Right lobe of liver (tissue), 6 donors: ENCODE measurements around the gene DUSP16. TPM values are rescaled to one million over a fixed set of nuclear protein-coding genes. Genes with fewer than 3 reads are reported as not detected.
"Not testable (repeated sequence)": the region's sequence is repeated elsewhere in the genome, so short reads cannot be mapped to it uniquely, and the experiment has no call there.

Experiments used
- ATAC-seq, 4 donors: fragments of 200-7000 bp; cut with Tn5 transposase; one replicate each; pipeline ENCODE4 v1.9.1; 2020; ENCODE audit warnings: mild to moderate bottlenecking in 4 of 4, moderate library complexity in 4 of 4
- DNase-seq, 3 donors: peaks; one replicate each; pipeline ENCODE4 v3.0.0-alpha.2; 2020
- H3K27ac ChIP-seq, 3 donors: fragments of 200-600 bp; one replicate each; pipeline ENCODE4 v1.8.0; 2022
- H3K27me3 ChIP-seq, 2 donors: fragments of 200-600 bp; one replicate each; pipeline ENCODE4 v1.8.0; 2022
- H3K36me3 ChIP-seq, 4 donors: fragments of 200-600 bp; sonication (generic) in 1 of 4; one replicate each; pipeline versions ENCODE4 v1.5.1 to v1.8.0; 2017 to 2022; ENCODE audit warnings: control low read depth in 1 of 4
- H3K4me1 ChIP-seq, 4 donors: fragments of 200-600 bp; sonication (generic) in 1 of 4; one replicate each; pipeline versions ENCODE4 v1.5.1 to v1.8.0; 2017 to 2022; ENCODE audit warnings: control low read depth in 1 of 4
- H3K4me3 ChIP-seq, 3 donors: fragments of 200-600 bp; one replicate each; pipeline ENCODE4 v1.8.0; 2022
- H3K9me3 ChIP-seq, 4 donors: fragments of 200-600 bp; sonication (generic) in 1 of 4; one replicate each; pipeline versions ENCODE4 v1.5.1 to v1.8.0; 2017 to 2022; ENCODE audit warnings: control low read depth in 1 of 4
- POLR2A ChIP-seq: fragments of 450-650 bp; IDR thresholded peaks from one replicate; pipeline ENCODE4 v1.6.1; 2017; ENCODE audit warnings: antibody characterized with exemption, mild to moderate bottlenecking
- WGBS: methylation state at CpG from one replicate; pipeline ENCODE4 v1.1.6; 2018; ENCODE audit warnings: low coverage, low lambda C conversion rate; ENCODE audit not compliant: insufficient coverage; ENCODE audit errors: missing lambda C conversion rate; 5-methylcytosine and 5-hydroxymethylcytosine counted together
- intact Hi-C, 2 donors: fragments of 100-400 bp; cut with DNase I; formaldehyde crosslinking; loops; one replicate each; pipeline versions ENCODE4 v1.11.2 to v1.14.1; 2022
- total RNA-seq, 6 experiments: library from RNA; depleted of rRNA in 2 of 6; stranded (reverse); fragments of >200 nt in 2 of 6; fragmentation: NEBNext Ultra II Directional in 3 of 6; extraction: Animal tissue kit (Norgen Biotek cat#: 25700) in 3 of 6; gene quantifications; one replicate each; pipeline versions ENCODE4 v1.1.0 to v1.2.4, GENCODE V29; 2016 to 2023
- TF ChIP-seq, protein P1 (sequence below), 4 donors: fragments of 200-600 bp in 3 of 4; fragments of 450-650 bp in 1 of 4; IDR thresholded peaks; one replicate each; pipeline versions ENCODE4 v1.5.1 to v1.8.0; 2016 to 2022; ENCODE audit warnings: antibody characterized with exemption in 4 of 4, mild to moderate bottlenecking in 2 of 4
- donor health status: DM: no; HTN: yes; CAD: no.
- donor health status: DM: no; HTN: no; CAD: no.
- donor health status: DM: no; HTN: no; CAD: no.
- donor health status: DM: no; HTN: yes; CAD: no.
- donor health status: DM: no; HTN: yes; CAD: no.

The DUSP16 gene
- total RNA-seq, 6 experiments from 2014 or later, result 41.9 to 74.2 (median 48.4) TPM

DNA sequence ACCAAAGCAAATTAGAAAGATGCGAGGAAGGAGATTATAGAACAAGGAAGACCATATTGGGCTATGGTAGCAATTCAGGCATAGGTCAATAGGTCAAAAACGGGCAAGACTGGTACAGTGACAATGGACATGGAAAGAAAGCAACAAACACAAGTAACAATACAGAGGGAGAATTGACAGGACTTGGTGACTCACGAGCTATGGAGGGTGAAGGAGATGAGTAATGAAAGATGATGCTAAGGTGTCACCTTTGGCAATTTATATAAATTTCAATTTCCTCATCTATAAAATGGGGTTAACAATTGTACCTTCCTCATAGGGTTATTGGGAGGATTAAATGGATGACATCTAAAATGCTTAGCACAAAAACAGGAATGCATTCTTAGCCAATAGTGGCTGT, 15.1 kb upstream of the DUSP16 start:
- no peaks in the 10 kb centered on the region for H3K36me3 ChIP-seq
- no peaks in the 10 kb centered on the region for H3K4me1 ChIP-seq
- TF ChIP-seq, protein P1, sequence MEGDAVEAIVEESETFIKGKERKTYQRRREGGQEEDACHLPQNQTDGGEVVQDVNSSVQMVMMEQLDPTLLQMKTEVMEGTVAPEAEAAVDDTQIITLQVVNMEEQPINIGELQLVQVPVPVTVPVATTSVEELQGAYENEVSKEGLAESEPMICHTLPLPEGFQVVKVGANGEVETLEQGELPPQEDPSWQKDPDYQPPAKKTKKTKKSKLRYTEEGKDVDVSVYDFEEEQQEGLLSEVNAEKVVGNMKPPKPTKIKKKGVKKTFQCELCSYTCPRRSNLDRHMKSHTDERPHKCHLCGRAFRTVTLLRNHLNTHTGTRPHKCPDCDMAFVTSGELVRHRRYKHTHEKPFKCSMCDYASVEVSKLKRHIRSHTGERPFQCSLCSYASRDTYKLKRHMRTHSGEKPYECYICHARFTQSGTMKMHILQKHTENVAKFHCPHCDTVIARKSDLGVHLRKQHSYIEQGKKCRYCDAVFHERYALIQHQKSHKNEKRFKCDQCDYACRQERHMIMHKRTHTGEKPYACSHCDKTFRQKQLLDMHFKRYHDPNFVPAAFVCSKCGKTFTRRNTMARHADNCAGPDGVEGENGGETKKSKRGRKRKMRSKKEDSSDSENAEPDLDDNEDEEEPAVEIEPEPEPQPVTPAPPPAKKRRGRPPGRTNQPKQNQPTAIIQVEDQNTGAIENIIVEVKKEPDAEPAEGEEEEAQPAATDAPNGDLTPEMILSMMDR (IDR thresholded peaks at IDR 0.05), result no peak
- no peak for TF ChIP-seq POLR2A
- no peaks in the 10 kb centered on the region for H3K27me3 ChIP-seq
- intact Hi-C loops, result no loop called here
- DNase-seq (no peak), ATAC-seq (no peak)
- WGBS, result 63% methylated on average over 3 of the region's 3 CpGs
- no peak overlapping the region for H3K27ac ChIP-seq
- H3K9me3 ChIP-seq, result no peaks in the 10 kb centered on the region
- no peak overlapping the region for H3K4me3 ChIP-seq

DNA sequence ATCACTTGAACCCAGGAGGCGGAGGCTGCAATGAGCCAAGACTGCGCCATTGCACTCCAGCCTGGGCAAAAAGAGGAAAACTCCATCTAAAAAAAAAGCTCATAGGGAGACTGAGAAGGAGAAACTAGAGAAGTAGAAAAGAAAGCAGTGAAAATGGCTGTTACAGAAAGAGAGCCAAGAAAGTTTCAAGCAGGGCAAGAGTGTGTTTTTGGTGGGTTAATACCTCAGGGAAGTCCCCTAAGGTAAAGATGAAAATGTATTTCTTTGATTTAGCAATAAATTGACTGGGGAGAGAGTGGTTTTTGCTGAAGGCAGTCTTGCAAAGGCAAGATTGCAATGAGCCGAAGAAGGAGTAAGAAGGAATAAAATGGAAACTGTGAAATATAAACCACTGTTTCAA, 10.0 kb upstream of the DUSP16 start:
- Histone ChIP-seq H3K36me3 (no peaks in the 10 kb centered on the region), H3K27ac (no peak overlapping the region), H3K27me3 (no peaks in the 10 kb centered on the region), H3K4me3 (no peak overlapping the region), H3K4me1 (no peaks in the 10 kb centered on the region), H3K9me3 (no peaks in the 10 kb centered on the region)
- no peak for ATAC-seq
- DNase-seq, result no peak
- intact Hi-C loops, result no loop called here
- 86% methylated on average over 2 of the region's 3 CpGs for WGBS
- TF ChIP-seq POLR2A, result no peak
- TF ChIP-seq, protein P1 (IDR thresholded peaks at IDR 0.05), result no peak

DNA sequence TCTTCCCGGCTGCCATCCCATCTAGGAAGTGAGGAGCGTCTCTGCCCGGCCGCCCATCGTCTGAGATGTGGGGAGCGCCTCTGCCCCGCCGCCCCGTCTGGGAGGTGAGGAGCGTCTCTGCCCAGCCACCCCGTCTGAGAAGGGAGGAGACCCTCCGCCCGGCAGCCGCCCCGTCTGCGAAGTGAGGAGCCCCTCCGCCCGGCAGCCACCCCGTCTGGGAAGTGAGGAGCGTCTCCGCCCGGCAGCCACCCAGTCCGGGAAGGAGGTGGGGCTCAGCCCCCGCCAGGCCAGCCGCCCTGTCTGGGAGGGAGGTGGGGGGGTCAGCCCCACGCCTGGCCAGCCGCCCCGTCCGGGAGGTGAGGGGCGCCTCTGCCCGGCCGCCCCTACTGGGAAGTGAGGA, 3.3 kb upstream of the DUSP16 start:
- H3K4me1 ChIP-seq, result peaks cover 0 to 14% (median 0%) of the 10 kb centered on the region in 4 donors
- not testable (repeated sequence) for ATAC-seq, DNase-seq, H3K4me3 ChIP-seq, H3K36me3 ChIP-seq, H3K9me3 ChIP-seq, H3K27ac ChIP-seq, H3K27me3 ChIP-seq
- no CpG with 5 or more reads among the region's 32 CpGs for WGBS
- intact Hi-C loops, result loop anchor here in 1 of 2 donors (10.0 kb wide), 2 partner anchors 129 to 191 kb away; partner anchors contain the start of gene GPR19

- ATAC-seq, result no peak
- intact Hi-C loops, result loop anchor here in 1 of 2 donors (10.0 kb wide), 2 partner anchors 130 to 190 kb away; partner anchors contain the start of gene GPR19
- Histone ChIP-seq H3K4me1 (peaks cover 0 to 14% (median 0%) of the 10 kb centered on the region in 4 donors), H3K9me3 (no peaks in the 10 kb centered on the region), H3K36me3 (no peaks in the 10 kb centered on the region), H3K27ac (no peak overlapping the region), H3K27me3 (no peaks in the 10 kb centered on the region), H3K4me3 (no peak overlapping the region)
- DNase-seq, result no peak
- TF ChIP-seq, protein P1 (IDR thresholded peaks at IDR 0.05), result no peak
- no peak for TF ChIP-seq POLR2A
- no CpG with 5 or more reads among the region's 1 CpG for WGBS
Observed at GRCh38 chr12:12564911-12565310, 2.2 kb upstream of the DUSP16 start.

- H3K9me3 ChIP-seq, result no peaks in the 10 kb centered on the region
- H3K4me3 ChIP-seq, result peak overlapping the region; percentile 42 to 66 (median 49)
- H3K27me3 ChIP-seq, result no peaks in the 10 kb centered on the region
- no peak for DNase-seq
- 56% methylated on average over 11 of the region's 11 CpGs for WGBS
- H3K36me3 ChIP-seq, result no peaks in the 10 kb centered on the region
- no peak for TF ChIP-seq POLR2A
- TF ChIP-seq, protein P1 (IDR thresholded peaks at IDR 0.05), result no peak
- ATAC-seq, result no peak
- H3K4me1 ChIP-seq, result peaks cover 0 to 17% (median 2%) of the 10 kb centered on the region in 4 donors
- H3K27ac ChIP-seq, result peak overlapping the region; percentile 100
- intact Hi-C loops, result loop anchor here in 1 of 2 donors (10.0 kb wide), 2 partner anchors 131 to 189 kb away; partner anchors contain the start of gene GPR19
Observed at GRCh38 chr12:12563290-12563928, 746 bp upstream of the DUSP16 start.
